B cell (primary cell): ENCODE results near the gene KCNJ1. TPM values are rescaled to one million over a fixed set of nuclear protein-coding genes. Genes with fewer than 3 reads are reported as not detected.
A peak's percentile ranks its signal among the peaks of the same experiment; 100 is the strongest.

ENCODE experiments used
- ATAC-seq: fragments of 200-7000 bp; cut with Tn5 transposase; one replicate; pipeline ENCODE4 v1.10.0; 2021; ENCODE audit warnings: low read depth, mild to moderate bottlenecking, moderate number of reproducible peaks, moderate library complexity
- CTCF ChIA-PET: fragments of 350-600 bp; sonication (Branson Sonifier 250); formaldehyde crosslinking; loops from one replicate; lab custom pipeline; 2021; ENCODE audit warnings: antibody characterized with exemption, inconsistent platforms; lab: Charles Lee
- POLR2A ChIA-PET: fragments of 350-600 bp; sonication (Branson Sonifier 250); formaldehyde crosslinking; loops from one replicate; lab custom pipeline; 2021; ENCODE audit warnings: antibody characterized with exemption; lab: Charles Lee
- DNase-seq: peaks from one replicate; pipeline ENCODE4 v3.0.0; 2013
- H2AFZ ChIP-seq: 2 replicates; pipeline ENCODE4 v1.6.1; 2012; ENCODE audit warnings: mild to moderate bottlenecking, low read depth, low read length; ENCODE audit not compliant: insufficient read depth, poor library complexity, severe bottlenecking
- H3K27ac ChIP-seq, 2 donors: 1 replicate in 1 of 2; 2 replicates in 1 of 2; pipeline ENCODE4 v1.5.1; 2012 to 2013; ENCODE audit warnings: low read length in 2 of 2, mild to moderate bottlenecking in 2 of 2, moderate library complexity in 1 of 2
- H3K27me3 ChIP-seq, 4 experiments: fragments of 200-600 bp in 1 of 4; sonication (generic) in 1 of 4; replicated peaks in 1 of 4; 1 replicate in 2 of 4; 2 replicates in 2 of 4; pipeline versions ENCODE4 v1.6.1 to v1.7.0; 2013 to 2016; ENCODE audit warnings: low read length in 3 of 4, mild to moderate bottlenecking in 2 of 4, mixed read lengths in 1 of 4, moderate library complexity in 1 of 4; ENCODE audit not compliant: insufficient read depth in 4 of 4, control insufficient read depth in 3 of 4; ENCODE audit errors: control extremely low read depth in 1 of 4
- H3K36me3 ChIP-seq, 2 experiments: replicated peaks in 1 of 2; 1 replicate in 1 of 2; 2 replicates in 1 of 2; pipeline versions ENCODE4 v1.6.1 to v1.7.1; 2013; ENCODE audit warnings: low read length in 1 of 2; ENCODE audit not compliant: insufficient read depth in 2 of 2, control insufficient read depth in 1 of 2; ENCODE audit errors: control extremely low read depth in 1 of 2, extremely low read depth in 1 of 2
- H3K4me1 ChIP-seq, 2 donors: fragments of 200-600 bp in 1 of 2; sonication (generic) in 1 of 2; 1 replicate in 1 of 2; 2 replicates in 1 of 2; pipeline versions ENCODE4 v1.5.1 to v1.6.1; 2013 to 2017; ENCODE audit warnings: low read length in 2 of 2; ENCODE audit not compliant: control insufficient read depth in 2 of 2, insufficient read depth in 2 of 2
- H3K4me2 ChIP-seq: replicated peaks from 2 replicates; pipeline ENCODE3; 2012; ENCODE audit warnings: mild to moderate bottlenecking, low read depth, low read length; ENCODE audit not compliant: poor library complexity, severe bottlenecking
- H3K4me3 ChIP-seq, 5 experiments: fragments of 200-600 bp in 1 of 5; sonication (generic) in 1 of 5; 1 replicate in 3 of 5; 2 replicates in 2 of 5; pipeline versions ENCODE4 v1.5.1 to v1.7.0; 2011 to 2016; ENCODE audit warnings: low read length in 4 of 5, mild to moderate bottlenecking in 4 of 5, low read depth in 2 of 5, control low read depth in 1 of 5, moderate library complexity in 1 of 5; ENCODE audit not compliant: insufficient read depth in 1 of 5; ENCODE audit errors: control extremely low read depth in 1 of 5, extremely low read depth in 1 of 5
- H3K79me2 ChIP-seq: fragments of 200-600 bp; sonication (generic); one replicate; pipeline ENCODE4 v1.6.0; 2016; ENCODE audit warnings: low read length; ENCODE audit not compliant: control insufficient read depth, insufficient read depth
- H3K9ac ChIP-seq: fragments of 200-600 bp; sonication (generic); 2 replicates; pipeline ENCODE4 v1.6.1; 2017; ENCODE audit warnings: mild to moderate bottlenecking, low read length, moderate library complexity
- H3K9me3 ChIP-seq, 3 donors: one replicate each; pipeline versions ENCODE4 v1.6.1 to v1.7.1; 2013; ENCODE audit warnings: low read length in 2 of 3; ENCODE audit not compliant: control insufficient read depth in 2 of 3, insufficient read depth in 1 of 3; ENCODE audit errors: control extremely low read depth in 1 of 3
- H4K20me1 ChIP-seq: 2 replicates; pipeline ENCODE4 v1.6.0; 2012; ENCODE audit warnings: mild to moderate bottlenecking, low read length; ENCODE audit not compliant: insufficient read depth, control insufficient read depth, poor library complexity, severe bottlenecking
- H3K27ac Mint-ChIP-seq: one replicate; pipeline ENCODE4 v1.8.0; 2021; ENCODE audit warnings: mixed read lengths
- H3K27me3 Mint-ChIP-seq: one replicate; pipeline ENCODE4 v1.8.0; 2021; ENCODE audit warnings: mixed read lengths
- H3K4me1 Mint-ChIP-seq: one replicate; pipeline ENCODE4 v1.8.0; 2021; ENCODE audit warnings: mixed read lengths
- H3K4me3 Mint-ChIP-seq: one replicate; pipeline ENCODE4 v1.8.0; 2021; ENCODE audit warnings: mixed read lengths
- H3K9me3 Mint-ChIP-seq: one replicate; pipeline ENCODE4 v1.8.0; 2022; ENCODE audit warnings: mixed read lengths; ENCODE audit not compliant: insufficient read depth
- CTCF ChIP-seq: fragments of 200-600 bp; IDR thresholded peaks from one replicate; pipeline ENCODE4 v1.8.0; 2022; ENCODE audit warnings: antibody characterized with exemption, mild to moderate bottlenecking
- EZH2 ChIP-seq: IDR thresholded peaks from 2 replicates; pipeline ENCODE4 v1.6.1; 2012; ENCODE audit warnings: borderline replicate concordance, low read depth, mild to moderate bottlenecking, moderate library complexity, low read length; ENCODE audit not compliant: insufficient read depth, poor library complexity, severe bottlenecking
- WGBS: methylation state at CpG from one replicate; pipeline ENCODE4 v1.1.5; 2013; ENCODE audit warnings: missing lambda C conversion rate; ENCODE audit not compliant: insufficient coverage; 5-methylcytosine and 5-hydroxymethylcytosine counted together
- intact Hi-C: fragments of 100-400 bp; cut with micrococcal nuclease; formaldehyde crosslinking; loops from one replicate; pipeline ENCODE4 v1.10.0; 2022
- polyA plus RNA-seq: library from polyadenylated mRNA; depleted of rRNA; stranded (reverse); fragments of >200 nt; gene quantifications from 2 replicates; pipeline ENCODE4 v1.2.3, GENCODE V29; 2012
- total RNA-seq, 2 donors: library from RNA; stranded (reverse); fragments of 120-200 nt in 1 of 2; gene quantifications; 1 replicate in 1 of 2; 2 replicates in 1 of 2; pipeline versions ENCODE4 v1.2.3 to v1.2.4, GENCODE V29; 2013 to 2022

Gene KCNJ1
- total and polyA plus RNA-seq, 2 donors (not counting 1 experiment from before 2014, with no cell fraction given) = not detected

- H3K4me1 Mint-ChIP-seq = peaks cover 79% of the 10 kb centered on the region
Measured at GRCh38 chr11:128845334-128845780, 21.7 kb downstream of the KCNJ1 start.

More at GRCh38 chr11:128845334-128845780, 21.7 kb downstream of the KCNJ1 start:
- POLR2A ChIA-PET = interaction anchor here (0.7 to 1.1 kb wide), 3 partner anchors 9 to 236 kb away, joined by 3 to 4 read pairs (median 4); no protein-coding TSS in a partner anchor
- WGBS = 14% methylated on average over 2 of the region's 2 CpGs
- Histone ChIP-seq H3K27me3 (no peaks in the 10 kb centered on the region), H3K4me2 (peak overlapping the region; percentile 61), H4K20me1 (no peaks in the 10 kb centered on the region), H3K79me2 (no peaks in the 10 kb centered on the region), H3K36me3 (no peaks in the 10 kb centered on the region), H3K9me3 (no peaks in the 10 kb centered on the region), H3K27ac (peak overlapping the region; percentile 81 to 95), H2AFZ (peak overlapping the region; percentile 19), H3K4me1 (peaks cover 75 to 89% of the 10 kb centered on the region in 2 donors), H3K9ac (peak overlapping the region; percentile 34), H3K4me3 (peak overlapping the region in 1 of 5 experiments; percentile 28)
- CTCF ChIA-PET = interaction anchor here (0.6 to 26.5 kb wide), 20 partner anchors 9 to 688 kb away, joined by 3 to 417 read pairs (median 6); no protein-coding TSS in a partner anchor
- Mint-ChIP-seq H3K27ac (peak overlapping the region; percentile 97), H3K9me3 (peaks cover 5% of the 10 kb centered on the region), H3K27me3 (no peaks in the 10 kb centered on the region), H3K4me3 (peak overlapping the region; percentile 74)
- DNase-seq = peak; percentile 68
- no peak for TF ChIP-seq EZH2
- no peak for TF ChIP-seq CTCF
- peak; percentile 34 for ATAC-seq
- intact Hi-C loops = loop anchor here (2.0 to 10.0 kb wide), 5 partner anchors 13 to 213 kb away; partner anchors contain the start of gene FLI1
